T follicular helper cell (primary cell): ENCODE results near the gene FN3KRP.

Experiments used
- DNase-seq: peaks from one replicate; pipeline ENCODE4 v3.0.0-alpha.2; 2020; ENCODE audit warnings: low read depth

The FN3KRP gene

DNA sequence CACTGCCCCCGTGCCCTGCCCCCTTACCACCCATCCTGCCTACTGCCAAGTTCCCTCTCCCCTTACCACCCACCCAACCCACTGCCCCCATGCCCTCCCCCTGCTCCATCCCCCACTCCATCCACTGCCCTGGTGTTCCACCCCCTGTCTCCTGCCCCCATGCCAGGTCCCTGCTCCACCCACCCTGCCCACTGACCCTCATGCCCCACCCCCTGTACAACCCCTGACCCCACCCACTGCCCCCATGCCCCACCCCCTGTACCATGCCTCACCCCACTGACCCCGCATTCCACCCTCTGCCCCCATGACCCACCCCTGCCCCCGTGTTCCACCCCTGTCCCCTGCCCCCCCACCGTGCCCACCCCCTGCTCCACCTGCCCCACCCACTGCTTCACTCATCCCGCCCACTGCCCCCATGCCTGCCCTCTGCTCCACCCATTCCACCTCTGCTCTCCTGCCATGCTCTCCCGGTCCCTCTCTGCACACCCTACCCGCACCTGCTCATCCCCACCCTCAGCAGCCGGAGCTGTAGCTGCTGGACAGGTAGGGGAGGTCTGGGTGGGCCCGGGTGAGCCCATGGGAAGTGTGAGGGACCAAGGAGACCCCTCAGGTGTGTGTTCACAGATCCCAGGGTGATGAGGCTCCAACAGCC is 7.4 kb upstream of the FN3KRP start:
- no peak for DNase-seq

DNA sequence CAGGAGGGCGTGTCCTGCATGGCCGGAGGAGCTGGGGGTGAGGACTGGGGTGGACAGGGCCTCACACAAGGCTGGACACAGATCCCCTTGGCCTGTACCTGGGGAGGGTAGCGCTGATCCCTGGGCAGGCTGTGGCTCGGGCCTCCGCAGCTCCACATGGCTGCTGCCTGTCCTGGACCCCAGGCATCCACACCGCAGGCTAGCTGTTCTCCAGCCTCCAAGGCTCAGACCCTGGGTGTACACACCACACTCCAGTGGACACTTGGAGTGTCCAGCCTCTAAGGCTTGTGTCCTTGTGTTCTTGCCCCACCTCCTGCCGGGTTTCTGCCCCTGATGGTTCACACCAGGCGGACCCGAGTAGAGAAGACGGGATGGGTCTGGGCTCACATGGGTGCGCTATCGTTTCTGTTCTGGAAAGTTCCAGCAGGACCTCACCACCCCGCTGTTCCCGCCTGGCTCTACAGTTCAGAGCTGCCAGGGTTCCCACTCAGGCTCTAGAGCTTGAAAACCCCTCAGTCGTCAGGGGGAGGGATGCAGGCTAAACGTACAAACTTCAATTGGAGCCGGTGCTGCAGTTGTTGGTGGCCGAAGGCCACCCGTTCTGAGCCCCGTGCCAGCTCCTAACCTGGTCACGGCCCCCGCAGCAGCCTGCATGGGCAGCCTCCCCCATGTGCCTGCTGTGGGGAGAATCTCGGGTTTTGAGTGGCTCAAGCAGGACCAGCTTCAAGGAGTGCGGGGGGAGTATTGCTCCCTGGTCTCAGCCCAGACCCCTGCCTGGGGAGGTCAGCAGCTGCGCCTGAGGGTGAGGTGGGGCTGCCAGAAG is 6.6 kb upstream of the FN3KRP start:
- DNase-seq, result no peak

DNA sequence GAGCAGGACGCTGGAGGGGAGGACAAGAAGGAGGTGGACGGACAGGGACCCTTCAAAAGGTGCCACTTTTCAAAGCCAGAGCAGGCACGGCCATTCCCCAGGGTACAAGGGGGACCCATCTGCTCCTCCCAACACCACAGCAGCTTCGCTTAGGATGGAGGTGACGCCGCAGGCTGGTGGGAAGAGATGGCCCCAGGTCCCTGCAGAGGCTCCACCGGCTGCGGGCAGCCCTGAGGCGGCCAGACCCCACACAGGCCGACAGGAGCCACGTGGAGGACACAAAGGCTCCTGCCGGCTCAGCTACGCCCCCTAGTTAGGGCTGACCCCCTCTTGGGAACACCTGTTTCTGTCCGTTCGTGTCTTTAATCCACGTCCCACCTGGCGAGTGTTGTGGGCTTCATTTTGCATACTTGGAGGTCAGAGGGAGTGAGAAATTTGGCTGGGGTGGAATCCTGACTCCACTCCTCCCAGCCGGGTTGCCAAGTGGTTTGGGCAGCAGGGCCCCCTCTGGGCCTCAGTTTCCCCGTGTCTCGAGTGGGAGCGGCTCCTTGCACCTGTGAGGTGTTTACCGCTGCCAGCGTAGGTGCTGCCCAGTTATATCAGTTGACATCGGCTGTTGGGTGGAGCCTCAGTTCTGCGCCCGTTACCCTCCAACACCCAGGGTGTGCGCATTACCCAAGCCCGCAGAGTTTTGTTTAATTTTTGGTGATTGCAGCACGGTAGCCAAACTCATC is 5.8 kb upstream of the FN3KRP start:
- no peak for DNase-seq

DNA sequence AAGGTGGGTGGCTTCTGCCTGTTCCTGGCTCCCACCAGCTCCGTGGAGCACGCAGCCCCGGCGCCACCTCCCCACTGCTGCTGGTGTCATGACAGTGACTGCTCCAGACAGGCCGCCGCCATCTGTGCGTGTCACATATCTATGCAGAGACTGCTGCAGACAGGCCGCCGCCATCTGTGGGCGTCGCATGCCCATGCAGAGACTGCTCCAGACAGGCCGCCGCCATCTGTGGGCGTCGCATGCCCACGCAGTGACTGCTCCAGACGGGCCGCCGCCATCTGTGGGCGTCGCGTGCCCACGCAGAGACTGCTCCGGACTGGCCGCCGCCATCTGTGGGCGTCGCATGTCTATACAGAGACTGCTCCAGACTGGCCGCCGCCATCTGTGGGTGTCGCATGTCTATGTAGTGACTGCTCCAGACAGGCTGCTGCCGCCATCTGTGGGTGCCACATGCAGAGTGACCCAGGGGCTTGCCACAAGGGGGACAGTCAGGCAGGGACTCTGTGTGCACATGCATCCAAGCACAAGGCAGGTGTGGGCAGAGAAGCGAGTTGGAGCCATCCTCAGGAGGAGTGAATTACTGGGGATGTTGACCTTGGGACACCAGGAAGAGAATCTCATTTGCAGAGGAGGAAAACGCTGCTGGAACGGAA is 3.3 kb upstream of the FN3KRP start:
- DNase-seq, result no peak

DNA sequence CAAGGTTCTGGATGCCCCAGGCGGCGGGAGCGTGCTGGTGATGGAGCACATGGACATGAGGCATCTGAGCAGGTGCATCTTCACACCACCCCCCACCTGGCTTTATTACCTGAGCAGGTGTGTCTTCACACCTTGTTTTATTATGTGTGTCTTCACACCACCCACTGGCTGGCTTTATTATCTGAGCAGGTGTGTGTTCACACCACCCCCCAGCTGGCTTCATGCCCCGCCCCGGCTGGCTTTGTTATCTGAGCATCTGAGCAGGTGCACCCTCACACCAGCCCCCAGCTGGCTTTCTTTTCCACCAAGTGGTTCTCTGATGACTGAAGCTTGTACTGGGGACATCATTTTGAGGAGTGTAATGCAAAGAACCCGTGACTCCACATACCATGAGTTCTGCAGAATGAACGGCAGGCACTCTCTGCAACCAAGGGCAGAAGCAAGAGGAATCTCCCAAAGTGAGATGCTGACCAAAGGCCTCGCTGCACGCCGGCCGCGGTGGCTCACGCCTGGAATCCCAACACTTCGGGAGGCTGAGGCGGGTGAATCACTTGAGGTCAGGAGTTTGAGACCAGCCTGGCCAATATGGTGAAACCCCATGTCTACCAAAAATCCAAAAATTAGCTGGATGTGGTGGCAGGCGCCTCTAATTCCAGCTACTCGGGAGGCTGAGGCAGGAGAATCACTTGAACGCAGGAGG is 2.6 kb downstream of the FN3KRP start:
- DNase-seq, result no peak

DNA sequence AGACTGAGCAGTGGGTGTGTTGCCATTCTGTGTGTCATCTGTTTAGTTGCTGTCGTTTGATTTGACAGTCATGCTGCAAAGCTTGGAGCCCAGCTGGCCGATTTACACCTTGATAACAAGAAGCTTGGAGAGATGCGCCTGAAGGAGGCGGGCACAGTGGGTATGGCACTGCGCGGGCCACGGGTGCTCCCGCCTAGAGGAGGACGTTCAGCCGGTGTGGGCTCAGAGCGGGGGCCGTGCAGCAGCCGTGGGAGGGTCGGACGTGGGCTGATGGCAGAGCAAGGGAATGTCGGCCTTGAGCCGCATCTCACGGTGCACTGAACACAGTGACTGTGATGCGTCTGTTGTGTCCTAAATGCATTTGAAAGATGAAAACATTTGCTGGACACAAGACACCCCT is 3.7 kb downstream of the FN3KRP start:
- DNase-seq, result no peak

DNA sequence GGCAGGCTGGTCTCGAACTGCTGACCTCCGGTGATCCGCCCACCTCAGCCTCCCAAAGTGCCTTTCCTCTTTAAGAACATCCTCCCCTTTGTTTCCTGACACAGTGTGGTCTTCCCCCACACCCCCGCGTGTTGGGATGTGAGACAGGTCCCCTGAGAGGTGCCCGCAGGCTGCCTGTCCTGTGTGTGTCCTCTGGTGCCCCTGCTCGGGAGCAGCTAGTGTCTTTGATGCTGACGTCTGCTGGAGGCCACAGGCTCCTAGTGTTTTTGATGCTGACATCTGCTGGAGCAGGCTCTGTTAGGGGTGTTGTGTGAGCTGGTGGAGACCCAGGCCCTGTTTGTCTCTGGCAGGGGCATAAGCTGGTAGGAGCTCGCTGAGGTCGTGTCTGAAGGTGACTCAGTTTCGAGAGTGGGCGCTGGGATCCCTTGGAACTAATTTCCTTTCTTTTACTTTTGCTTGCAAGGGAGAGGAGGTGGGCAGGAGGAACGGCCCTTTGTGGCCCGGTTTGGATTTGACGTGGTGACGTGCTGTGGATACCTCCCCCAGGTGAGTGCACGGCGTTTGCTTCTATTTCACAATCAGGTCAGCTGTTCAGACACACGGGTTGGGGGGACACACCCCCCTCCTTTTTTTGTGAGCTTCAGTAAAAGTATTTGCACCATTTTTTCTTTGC is 6.0 kb downstream of the FN3KRP start:
- DNase-seq, result no peak

DNA sequence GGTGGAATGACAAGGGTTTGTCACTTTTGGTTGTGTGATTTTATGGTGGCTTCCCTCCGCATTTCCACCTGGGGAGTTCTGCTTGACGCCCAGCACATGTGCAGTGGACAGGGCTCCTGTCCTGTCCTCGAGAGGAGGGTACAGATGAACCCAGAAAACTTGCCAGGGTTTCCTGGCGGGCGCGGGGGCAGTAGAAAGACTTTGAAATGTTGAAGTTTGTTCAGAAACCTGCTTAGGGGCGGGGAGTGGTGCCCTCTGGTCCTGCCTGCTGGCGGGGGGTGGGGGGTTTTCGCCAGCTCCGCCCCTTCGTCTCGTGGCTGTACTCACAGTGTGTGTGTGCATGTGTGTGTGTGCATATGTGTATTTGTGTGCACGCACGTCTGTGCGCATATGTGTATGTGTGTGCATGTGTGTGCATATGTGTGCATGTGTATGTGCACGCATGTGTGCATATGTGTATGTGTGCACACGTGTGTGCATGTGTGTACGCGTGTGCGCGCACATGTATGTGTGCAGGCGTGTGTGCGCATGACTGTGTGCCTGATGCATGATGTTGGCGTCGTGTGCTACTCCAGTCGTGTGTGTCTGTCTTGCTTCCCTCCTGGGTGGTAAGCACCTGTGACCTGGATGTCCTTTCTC is 6.8 kb downstream of the FN3KRP start:
- no peak for DNase-seq

DNA sequence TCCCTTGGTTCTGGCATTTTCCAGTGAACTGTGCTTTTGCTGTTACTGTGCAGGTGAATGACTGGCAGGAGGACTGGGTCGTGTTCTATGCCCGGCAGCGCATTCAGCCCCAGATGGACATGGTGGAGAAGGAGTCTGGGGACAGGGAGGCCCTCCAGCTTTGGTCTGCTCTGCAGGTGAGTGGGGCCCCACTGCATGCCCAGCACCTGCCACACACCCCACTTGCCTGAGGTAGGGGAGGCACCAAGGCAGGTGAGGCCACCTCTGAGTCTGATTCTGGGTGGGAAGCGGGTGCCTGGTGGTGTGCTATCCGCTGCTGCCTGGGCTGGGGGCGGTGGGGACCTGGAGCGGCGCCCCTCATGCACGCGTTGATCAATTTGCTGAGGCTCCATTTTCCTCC is 9.9 kb downstream of the FN3KRP start:
- no peak for DNase-seq

DNA sequence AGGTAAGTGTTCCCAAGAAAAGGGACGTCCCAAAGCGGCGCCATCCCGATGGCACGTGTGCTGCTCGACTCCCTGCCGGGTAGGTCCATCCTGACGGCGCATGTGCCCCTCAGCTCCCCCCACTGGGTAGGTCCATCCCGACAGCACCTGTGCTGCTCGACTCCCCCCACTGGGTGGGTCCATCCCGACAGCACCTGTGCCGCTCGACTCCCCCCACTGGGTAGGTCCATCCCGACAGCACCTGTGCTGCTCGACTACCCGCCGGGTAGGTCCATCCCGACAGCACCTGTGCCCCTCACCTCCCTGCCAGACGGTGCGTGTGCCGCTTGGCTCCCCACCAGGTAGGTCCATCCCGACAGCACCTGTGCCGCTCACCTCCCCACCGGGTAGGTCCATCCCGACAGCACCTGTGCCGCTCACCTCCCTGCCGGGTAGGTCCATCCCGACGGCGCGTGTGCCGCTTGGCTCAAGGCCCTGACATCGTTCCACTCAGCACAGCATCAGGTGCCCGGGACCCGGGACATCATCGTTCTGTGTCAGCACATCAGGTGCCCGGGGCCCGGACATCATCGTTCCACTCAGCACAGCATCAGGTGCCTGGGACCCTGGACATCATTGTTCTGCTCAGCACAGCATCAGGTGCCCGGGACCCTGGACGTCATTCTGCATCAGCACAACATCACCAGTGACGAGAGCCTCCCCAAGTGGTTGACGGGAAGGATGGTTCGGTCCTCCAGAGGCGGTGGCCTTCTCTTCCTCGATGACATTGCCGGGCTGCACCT is 13.2 kb downstream of the FN3KRP start:
- DNase-seq, result no peak

DNA sequence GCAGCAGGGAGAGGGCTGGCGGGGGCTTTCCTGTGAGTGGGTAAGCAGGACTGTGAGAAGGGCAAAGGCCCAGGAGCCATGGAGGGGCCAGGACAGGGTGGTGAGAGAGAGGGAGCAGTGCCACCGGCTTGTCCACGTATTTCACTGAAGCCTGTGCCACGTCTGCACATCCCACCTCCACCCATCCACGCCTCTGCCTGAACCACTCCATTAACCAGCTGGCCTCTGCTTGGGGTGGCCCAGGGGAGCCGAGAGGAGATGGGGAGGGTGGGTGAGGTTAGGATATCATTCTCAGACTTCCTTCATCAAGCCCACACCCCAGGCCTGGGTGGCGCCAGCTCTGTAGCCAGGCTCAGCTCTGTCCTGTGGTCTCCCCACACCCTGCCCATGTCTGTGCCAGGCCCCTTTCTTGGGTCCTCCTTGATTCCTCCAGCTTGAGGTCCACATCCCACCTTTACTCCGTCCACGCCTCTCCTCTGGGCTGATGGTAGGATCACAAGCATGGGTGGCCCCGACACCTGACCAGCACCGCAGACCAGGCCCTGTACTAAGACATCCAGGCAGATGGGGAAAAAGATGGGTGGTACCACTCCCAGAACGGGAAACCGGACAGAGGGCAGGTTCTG is 15.7 kb downstream of the FN3KRP start:
- no peak for DNase-seq

DNA sequence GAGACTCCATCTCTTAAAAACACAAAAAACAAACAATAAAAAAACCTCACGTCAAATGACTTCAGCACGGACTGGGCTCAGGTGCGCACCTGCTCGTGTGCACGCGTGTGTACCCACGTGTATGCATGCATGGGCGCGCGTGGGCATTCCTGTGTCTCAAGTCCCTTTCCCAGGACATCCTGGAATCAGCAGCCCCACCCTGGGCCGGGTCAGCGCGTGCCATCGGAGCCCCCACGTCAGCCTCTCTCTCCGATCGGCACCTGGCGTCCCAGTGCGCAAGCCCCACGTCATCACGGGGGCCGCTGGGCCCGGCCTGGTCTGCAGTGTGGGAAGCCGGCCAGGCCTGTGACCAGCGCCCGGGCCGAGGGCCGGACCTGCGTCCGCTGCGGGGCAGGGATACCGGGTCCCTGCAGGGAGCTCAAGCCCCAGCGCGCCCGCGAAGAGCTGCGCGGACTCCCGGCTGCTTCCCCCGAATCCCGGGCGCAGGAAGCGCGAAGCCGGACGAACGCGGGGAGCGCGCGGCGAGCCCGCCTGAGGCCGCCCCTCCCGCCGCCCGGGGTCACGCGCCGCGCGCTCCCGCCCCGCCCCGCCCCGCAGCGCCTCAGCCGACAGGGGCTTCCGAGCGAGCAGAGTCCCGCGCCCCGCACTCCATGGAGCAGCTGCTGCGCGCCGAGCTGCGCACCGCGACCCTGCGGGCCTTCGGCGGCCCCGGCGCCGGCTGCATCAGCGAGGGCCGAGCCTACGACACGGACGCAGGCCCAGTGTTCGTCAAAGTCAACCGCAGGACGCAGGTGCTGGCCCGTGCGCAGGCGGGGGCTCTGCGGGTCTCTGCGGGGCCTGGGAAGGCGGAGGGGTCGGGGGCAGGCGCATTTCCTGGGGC is 18.7 kb downstream of the FN3KRP start, which contains the start of gene FN3K:
Gene FN3K (plus strand): TSS at position 629 of the 880 bp plus-strand sequence. CDS start 22 bp downstream, at position 651.
- peak; percentile 35 for DNase-seq

DNA sequence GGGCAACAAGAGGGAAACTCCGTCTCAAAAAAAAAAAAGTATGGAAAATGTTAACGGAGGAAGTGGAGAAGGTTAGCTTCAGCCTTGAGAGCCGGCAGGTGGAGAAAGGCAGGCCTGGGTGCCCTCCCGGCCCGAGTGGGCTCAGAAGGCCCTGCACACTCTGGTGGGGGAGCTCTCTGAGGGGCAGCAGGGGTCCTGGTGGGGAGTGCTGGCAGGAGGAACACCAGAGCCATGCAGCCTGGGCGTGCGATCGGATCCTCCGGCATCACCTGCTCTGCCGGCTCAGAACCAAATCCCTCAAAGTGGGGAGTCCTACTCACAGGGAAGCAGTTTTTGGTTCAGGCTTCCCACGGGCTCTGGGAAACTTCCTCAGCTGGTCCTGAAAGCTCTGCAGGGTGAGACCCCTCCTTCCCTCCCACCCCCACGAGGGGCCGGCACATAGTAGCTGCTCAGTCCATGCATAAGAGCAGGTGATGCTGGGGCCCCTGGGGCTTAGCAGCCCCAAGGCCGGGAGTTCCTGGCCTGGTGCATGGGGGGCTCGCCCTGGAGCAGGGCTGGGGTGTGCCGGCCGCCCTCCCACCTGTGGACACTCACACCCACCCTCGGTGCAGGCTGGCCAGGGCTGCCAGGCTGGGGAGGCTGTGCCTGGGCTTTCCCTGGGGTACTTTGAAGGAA is 20.1 kb downstream of the FN3KRP start:
- no peak for DNase-seq

DNA sequence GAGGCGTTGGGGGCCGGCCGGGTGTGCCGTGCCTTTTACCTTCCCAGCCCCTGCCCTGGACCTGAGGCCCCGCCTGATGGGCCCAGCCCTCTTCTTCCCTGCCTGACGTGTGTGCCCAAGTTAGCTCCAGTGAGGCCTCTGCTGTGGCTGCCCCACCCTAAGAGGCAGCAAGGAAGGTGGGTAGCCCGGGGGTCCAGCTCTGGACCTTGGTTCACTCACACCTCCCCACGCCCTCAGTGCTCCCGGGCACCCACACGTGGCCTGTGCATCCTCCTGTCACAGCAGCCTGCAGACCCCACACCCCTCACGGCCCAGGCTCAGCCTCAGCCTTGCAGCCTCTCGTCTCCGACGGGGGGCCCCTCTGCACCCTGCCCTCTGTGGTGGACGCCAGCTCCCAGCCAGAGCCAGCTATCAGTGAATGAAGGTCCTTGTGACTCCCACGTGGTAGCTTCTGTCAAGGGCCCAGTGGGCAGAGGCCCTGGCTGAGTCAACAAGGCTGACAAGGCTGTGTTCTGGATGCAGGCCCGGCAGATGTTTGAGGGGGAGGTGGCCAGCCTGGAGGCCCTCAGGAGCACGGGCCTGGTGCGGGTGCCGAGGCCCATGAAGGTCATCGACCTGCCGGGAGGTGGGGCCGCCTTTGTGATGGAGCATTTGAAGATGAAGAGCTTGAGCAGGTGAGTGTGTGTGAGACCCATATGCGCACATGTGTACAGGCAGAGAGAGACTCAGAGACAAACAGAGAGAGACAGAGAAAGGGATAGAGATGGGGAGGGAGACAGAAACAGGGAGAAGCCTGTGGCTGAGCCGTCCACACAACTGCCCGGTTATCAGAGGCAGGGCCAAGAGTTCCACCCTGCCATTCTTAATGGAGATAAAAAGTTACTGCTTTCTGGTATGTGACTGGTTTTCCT is 21.7 kb downstream of the FN3KRP start:
- DNase-seq, result no peak

DNA sequence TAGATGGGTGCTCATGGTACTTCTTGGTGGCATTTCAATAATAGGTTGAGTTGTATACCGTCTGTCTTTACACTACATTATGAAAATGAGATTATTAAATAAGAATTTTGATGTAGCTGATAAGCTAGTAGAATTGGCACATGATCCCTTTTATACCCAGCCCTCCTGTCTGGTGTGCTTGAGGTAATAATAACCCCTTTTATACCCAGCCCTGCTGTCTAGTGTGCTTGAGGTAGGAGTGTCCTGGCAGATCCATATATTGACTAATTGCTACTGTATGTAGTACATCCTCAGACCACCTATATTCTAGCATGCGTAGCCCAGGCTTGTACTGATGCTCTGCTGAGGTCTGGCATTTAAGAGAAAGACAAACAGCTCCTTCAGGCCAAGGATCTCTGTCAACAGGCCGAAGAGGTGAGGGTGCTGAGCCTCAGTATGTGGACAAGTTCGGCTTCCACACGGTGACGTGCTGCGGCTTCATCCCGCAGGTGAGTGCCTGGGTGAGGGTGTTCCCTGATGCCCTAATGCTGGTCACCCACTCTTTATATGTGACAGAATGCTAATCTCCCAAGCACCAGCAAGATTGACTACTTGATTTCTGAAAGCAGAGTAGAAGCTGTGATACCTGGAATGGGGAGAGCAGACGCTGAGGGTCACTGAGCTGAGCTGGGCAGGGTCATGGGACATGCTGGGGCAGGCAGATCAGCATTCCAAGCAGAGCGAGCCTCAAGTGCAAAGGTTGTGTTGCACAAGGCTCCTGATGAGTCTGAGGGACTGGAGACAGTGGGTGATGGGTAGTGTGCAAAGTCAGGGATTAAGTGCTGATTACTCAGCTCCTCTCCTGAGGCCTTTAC is 24.6 kb downstream of the FN3KRP start:
- DNase-seq, result no peak
